Uterus (tissue), 2 donors: ENCODE measurements around the gene PLEK2.

ENCODE experiments used
- CTCF ChIP-seq, 4 experiments: fragments of 200-600 bp in 2 of 4; fragments of 450-650 bp in 2 of 4; sonication (generic) in 2 of 4; IDR thresholded peaks; one replicate each; pipeline ENCODE4 v1.5.1; 2016 to 2019; ENCODE audit warnings: antibody characterized with exemption in 4 of 4, mild to moderate bottlenecking in 2 of 4, moderate library complexity in 1 of 4
- POLR2A ChIP-seq, 2 donors: fragments of 450-650 bp; IDR thresholded peaks; one replicate each; pipeline ENCODE4 v1.6.1; 2016; ENCODE audit warnings: antibody characterized with exemption in 2 of 2, mild to moderate bottlenecking in 1 of 2, moderate library complexity in 1 of 2

DNA sequence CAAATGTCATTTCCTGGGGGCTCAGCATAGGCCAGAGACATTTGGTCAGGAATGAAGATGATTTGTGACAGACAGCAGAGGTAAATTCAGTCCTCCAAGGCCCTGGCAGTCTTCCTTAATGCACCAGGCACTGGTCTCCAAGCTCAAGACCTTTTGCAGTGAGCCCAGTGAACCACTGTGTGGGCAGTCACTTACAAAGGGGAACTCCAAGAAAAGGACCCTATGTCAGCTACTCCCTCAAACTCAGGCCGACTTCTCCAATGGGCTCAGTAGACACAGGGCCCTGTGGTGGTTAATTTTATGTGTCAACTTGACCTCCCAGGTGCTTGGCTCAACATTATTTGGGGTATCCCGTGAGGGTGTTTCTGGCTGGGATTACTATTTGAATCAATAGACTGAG, 29.3 kb upstream of the PLEK2 start:
- no peak for TF ChIP-seq POLR2A (IDR thresholded peaks at IDR 0.05)
- TF ChIP-seq CTCF (IDR thresholded peaks at IDR 0.05) = no peak
